Measurements from ENCODE around the gene SMCO4.

Gene SMCO4

DNA sequence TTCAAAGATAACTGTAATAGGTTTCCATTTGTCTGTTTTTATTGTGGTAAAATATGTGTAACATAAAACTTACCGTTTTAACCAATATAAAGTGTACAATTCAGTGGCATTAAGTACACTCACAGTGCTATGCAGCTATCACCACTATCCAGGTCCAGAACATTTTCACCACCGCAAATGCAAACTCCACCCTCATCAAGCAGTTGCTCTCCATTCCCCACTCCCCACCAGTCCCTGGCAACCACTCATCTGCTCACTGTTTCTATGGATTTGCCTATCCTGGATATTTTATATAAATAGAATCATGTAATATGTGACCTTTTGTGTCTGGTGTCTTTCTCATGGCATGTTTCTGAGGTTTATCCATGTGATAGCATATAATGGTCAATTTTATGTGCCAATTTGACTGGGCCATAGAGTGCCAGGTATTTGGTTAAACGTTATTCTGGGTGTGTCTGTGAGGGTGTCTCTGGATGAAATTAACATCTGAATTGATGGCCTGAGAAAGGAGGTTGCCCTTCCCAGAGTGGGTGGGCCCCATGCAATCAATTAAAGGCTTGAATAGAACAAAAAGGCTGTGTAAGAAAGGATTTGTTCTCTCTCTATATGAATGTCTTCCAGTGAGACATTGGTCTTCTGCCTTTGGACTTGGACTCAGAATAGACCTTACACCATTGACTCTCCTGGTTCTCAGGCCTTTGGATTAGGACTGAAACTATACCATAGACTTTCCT is 17.2 kb upstream of the SMCO4 start:
- no peak overlapping the region for H3K4me3 ChIP-seq (ENCODE audit: low read depth, low read length)
- no peak for DNase-seq (ENCODE audit: low read depth)
- TF ChIP-seq, protein P1, sequence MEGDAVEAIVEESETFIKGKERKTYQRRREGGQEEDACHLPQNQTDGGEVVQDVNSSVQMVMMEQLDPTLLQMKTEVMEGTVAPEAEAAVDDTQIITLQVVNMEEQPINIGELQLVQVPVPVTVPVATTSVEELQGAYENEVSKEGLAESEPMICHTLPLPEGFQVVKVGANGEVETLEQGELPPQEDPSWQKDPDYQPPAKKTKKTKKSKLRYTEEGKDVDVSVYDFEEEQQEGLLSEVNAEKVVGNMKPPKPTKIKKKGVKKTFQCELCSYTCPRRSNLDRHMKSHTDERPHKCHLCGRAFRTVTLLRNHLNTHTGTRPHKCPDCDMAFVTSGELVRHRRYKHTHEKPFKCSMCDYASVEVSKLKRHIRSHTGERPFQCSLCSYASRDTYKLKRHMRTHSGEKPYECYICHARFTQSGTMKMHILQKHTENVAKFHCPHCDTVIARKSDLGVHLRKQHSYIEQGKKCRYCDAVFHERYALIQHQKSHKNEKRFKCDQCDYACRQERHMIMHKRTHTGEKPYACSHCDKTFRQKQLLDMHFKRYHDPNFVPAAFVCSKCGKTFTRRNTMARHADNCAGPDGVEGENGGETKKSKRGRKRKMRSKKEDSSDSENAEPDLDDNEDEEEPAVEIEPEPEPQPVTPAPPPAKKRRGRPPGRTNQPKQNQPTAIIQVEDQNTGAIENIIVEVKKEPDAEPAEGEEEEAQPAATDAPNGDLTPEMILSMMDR (IDR thresholded peaks at IDR 0.05; ENCODE audit: insufficient read depth, low read depth, low read length, missing control alignments) = no peak

DNA sequence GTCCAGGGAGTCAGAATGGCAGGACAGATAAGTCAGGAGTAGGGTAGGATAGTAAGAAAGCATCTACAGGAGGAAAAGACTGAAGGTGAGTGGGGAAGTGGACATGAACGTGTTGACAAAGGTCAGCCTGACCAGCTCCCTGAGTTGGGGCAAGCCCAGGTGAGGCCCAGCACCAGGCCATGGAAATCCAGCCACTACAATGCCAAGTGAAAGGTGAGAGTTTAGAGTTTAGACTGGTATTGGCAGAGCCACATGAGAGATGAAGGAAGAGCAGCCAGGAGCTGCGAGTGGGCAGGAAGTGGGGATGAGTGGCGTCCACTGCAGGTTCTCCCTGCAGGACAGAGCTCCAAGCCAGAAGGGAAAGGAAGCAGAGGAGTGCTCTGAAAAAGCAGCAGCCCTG is 16.5 kb upstream of the SMCO4 start:
- TF ChIP-seq, protein P1 (IDR thresholded peaks at IDR 0.05; ENCODE audit: insufficient read depth, low read depth, low read length, missing control alignments) = no peak
- H3K4me3 ChIP-seq (ENCODE audit: low read depth, low read length) = no peak overlapping the region
- no peak for DNase-seq (ENCODE audit: low read depth)

DNA sequence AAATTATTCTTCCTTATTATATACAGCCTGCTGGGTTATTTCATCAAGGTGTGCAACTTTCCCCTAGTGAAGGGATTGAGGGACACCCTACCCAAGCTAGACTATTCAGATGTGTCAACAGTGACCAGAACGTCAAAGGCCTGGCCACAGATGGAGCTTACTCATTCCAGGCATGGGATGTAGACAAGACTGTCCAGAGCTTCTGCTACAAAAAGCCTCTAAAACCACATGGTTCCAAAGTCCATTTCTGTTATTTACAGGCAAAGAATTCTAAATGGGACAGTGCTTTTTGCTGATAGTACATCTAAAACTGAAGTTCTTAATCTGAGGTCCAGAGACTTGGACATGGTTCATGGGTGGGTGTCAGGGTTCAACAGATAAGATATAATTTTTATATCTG is 9.7 kb upstream of the SMCO4 start:
- DNase-seq (ENCODE audit: low read depth) = no peak
- H3K4me3 ChIP-seq (ENCODE audit: low read depth, low read length) = no peak overlapping the region
- TF ChIP-seq, protein P1 (IDR thresholded peaks at IDR 0.05; ENCODE audit: insufficient read depth, low read depth, low read length, missing control alignments) = no peak

DNA sequence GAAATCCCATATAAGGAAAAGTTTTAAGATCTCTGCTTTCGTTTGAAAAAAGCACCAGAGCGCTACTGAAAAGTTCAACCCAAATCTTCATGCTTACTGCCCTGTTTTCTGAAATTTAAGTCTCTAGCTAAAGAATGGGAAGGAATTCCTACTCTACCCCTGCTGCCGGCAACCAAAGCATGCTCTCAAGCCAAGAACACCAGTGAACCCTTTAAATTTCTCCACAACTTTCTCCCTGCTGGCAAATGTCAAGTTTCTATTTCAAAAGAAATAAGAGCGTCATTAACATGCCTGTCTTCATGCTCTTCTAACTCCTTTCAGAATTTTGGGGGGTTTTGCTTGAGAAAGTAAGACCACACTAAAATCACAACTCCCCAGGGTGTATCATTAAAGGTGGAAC is 6.8 kb upstream of the SMCO4 start:
- no peak for DNase-seq (ENCODE audit: low read depth)
- TF ChIP-seq, protein P1 (IDR thresholded peaks at IDR 0.05; ENCODE audit: insufficient read depth, low read depth, low read length, missing control alignments) = no peak

DNA sequence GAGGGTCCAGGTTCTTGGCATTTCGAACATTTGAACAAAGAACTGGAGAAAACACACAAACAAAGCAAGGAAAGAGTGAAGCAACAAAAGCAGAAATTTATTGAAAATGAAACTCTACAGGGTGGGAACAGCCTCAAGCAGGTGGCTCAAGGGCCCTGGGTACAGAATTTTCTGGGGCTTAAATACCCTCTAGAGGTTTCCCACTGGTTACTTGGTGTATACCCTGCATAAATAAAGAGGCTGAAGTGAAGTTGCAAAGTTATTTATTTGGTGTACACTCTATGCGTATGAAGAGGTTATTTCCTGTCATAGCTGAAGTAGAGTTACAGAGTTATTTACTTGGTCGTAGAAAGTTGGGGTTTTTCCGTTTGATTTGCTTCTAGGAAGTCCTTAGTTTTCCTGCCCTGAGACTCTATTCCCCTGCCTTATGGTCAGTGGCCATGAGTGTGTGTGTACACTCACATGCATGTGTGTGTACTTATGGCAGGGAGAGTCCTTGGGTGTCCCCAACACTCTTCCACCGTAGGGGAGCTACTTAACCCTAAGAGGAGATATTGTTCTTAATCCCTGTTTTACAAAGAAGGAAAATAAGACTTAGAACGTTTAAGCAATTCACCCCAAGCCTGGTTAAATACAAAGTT is 5.6 kb upstream of the SMCO4 start:
- TF ChIP-seq, protein P1 (IDR thresholded peaks at IDR 0.05; ENCODE audit: insufficient read depth, low read depth, low read length, missing control alignments) = no peak
- H3K4me3 ChIP-seq (ENCODE audit: low read depth, low read length) = no peak overlapping the region
- DNase-seq (ENCODE audit: low read depth) = peak; percentile 45

More for the DNA sequence above, 6.8 kb upstream of the SMCO4 start:
- H3K4me3 ChIP-seq (ENCODE audit: low read depth, low read length) = no peak overlapping the region

DNA sequence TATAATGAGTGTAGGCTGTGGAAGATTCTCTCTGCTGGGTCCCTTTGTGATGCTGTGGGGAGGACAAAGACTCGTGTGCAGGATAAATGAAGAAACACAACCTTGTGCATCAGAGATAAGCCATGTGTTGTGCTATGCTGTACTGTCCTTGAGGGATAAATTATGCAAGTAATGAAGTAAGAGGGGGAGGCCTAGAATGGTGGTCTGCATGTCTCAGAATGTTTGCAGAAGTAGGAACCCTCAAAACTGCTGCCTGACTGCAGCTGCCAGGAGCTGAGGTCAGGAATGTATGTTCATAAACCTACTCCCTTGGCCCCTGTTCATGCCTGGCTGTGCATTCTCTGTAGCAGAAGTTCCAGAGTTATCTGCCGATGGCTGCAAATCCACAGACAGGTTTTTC is 4.6 kb upstream of the SMCO4 start:
- TF ChIP-seq, protein P1 (IDR thresholded peaks at IDR 0.05; ENCODE audit: insufficient read depth, low read depth, low read length, missing control alignments) = no peak

More for the DNA sequence above, 4.6 kb upstream of the SMCO4 start:
- DNase-seq (ENCODE audit: low read depth) = no peak
- H3K4me3 ChIP-seq (ENCODE audit: low read depth, low read length) = no peak overlapping the region

Data from GM12865 (cell line).